Measurements from ENCODE around the gene SDHAF1.

SDHAF1 gene

GRCh38 chr19:36019061-36019670, 24.2 kb downstream of the SDHAF1 start:
- no peak for TF ChIP-seq CTCF (IDR thresholded peaks at IDR 0.05; ENCODE audit: low read depth, low read length)
- no peak overlapping the region for H3K4me3 ChIP-seq (replicated peaks in 1 of 2; ENCODE audit: low read depth in 2 of 2, low read length in 2 of 2)
- no peak for DNase-seq (ENCODE audit: low read depth in 2 of 2)

GRCh38 chr19:36023432-36023831, 28.4 kb downstream of the SDHAF1 start:
- H3K4me3 ChIP-seq (replicated peaks in 1 of 2; ENCODE audit: low read depth in 2 of 2, low read length in 2 of 2), result no peak overlapping the region
- no peak for TF ChIP-seq CTCF (IDR thresholded peaks at IDR 0.05; ENCODE audit: low read depth, low read length)
- DNase-seq (ENCODE audit: low read depth in 2 of 2), result no peak

GRCh38 chr19:36025541-36025940, 30.6 kb downstream of the SDHAF1 start:
- DNase-seq (ENCODE audit: low read depth in 2 of 2), result no peak
- H3K4me3 ChIP-seq (replicated peaks in 1 of 2; ENCODE audit: low read depth in 2 of 2, low read length in 2 of 2), result no peak overlapping the region
- no peak for TF ChIP-seq CTCF (IDR thresholded peaks at IDR 0.05; ENCODE audit: low read depth, low read length)

GRCh38 chr19:36026091-36026876, 31.3 kb downstream of the SDHAF1 start:
- no peak for DNase-seq (ENCODE audit: low read depth in 2 of 2)
- TF ChIP-seq CTCF (IDR thresholded peaks at IDR 0.05; ENCODE audit: low read depth, low read length), result no peak
- H3K4me3 ChIP-seq (replicated peaks in 1 of 2; ENCODE audit: low read depth in 2 of 2, low read length in 2 of 2), result no peak overlapping the region

GRCh38 chr19:36027696-36028095, 32.7 kb downstream of the SDHAF1 start:
- no peak for DNase-seq (ENCODE audit: low read depth in 2 of 2)
- no peak for TF ChIP-seq CTCF (IDR thresholded peaks at IDR 0.05; ENCODE audit: low read depth, low read length)
- H3K4me3 ChIP-seq (replicated peaks in 1 of 2; ENCODE audit: low read depth in 2 of 2, low read length in 2 of 2), result no peak overlapping the region

GRCh38 chr19:36028313-36029041, 33.5 kb downstream of the SDHAF1 start:
- no peak for TF ChIP-seq CTCF (IDR thresholded peaks at IDR 0.05; ENCODE audit: low read depth, low read length)
- DNase-seq (ENCODE audit: low read depth in 2 of 2), result no peak
- no peak overlapping the region for H3K4me3 ChIP-seq (replicated peaks in 1 of 2; ENCODE audit: low read depth in 2 of 2, low read length in 2 of 2)

Data from cardiac fibroblast (primary cell).